Esophagus muscularis mucosa (tissue), 4 donors: ENCODE data around the gene MYMK. TPM values are rescaled to one million over a fixed set of nuclear protein-coding genes. Genes with fewer than 3 reads are reported as not detected.

Experiments
- DNase-seq: peaks from one replicate; pipeline ENCODE4 v3.0.0-alpha.2; 2017; ENCODE audit errors: extremely low spot score
- H3K27ac ChIP-seq, 4 donors: fragments of 200-600 bp; sonication (generic); replicated peaks in 1 of 4; 1 replicate in 3 of 4; 2 replicates in 1 of 4; pipeline ENCODE4 v1.5.1; 2016 to 2019; ENCODE audit warnings: mild to moderate bottlenecking in 1 of 4
- H3K27me3 ChIP-seq, 4 donors: fragments of 200-600 bp; sonication (generic); one replicate each; pipeline versions ENCODE4 v1.5.1 to v1.6.0; 2016 to 2019
- H3K36me3 ChIP-seq, 4 donors: fragments of 200-600 bp; sonication (generic); one replicate each; pipeline ENCODE4 v1.5.1; 2016 to 2019
- H3K4me1 ChIP-seq, 4 donors: fragments of 200-600 bp; sonication (generic); one replicate each; pipeline ENCODE4 v1.5.1; 2016 to 2019
- H3K4me3 ChIP-seq, 4 donors: fragments of 200-600 bp; sonication (generic); 1 replicate in 2 of 4; 2 replicates in 2 of 4; pipeline ENCODE4 v1.5.1; 2016 to 2019; ENCODE audit warnings: mild to moderate bottlenecking in 4 of 4, moderate library complexity in 1 of 4
- H3K9me3 ChIP-seq, 4 donors: fragments of 200-600 bp; sonication (generic); 1 replicate in 3 of 4; 2 replicates in 1 of 4; pipeline ENCODE4 v1.5.1; 2016 to 2019
- CTCF ChIP-seq, 3 experiments: fragments of 200-600 bp in 2 of 3; fragments of 450-650 bp in 1 of 3; sonication (generic) in 2 of 3; IDR thresholded peaks; one replicate each; pipeline ENCODE4 v1.5.1; 2017 to 2019; ENCODE audit warnings: antibody characterized with exemption in 3 of 3, mild to moderate bottlenecking in 2 of 3, moderate library complexity in 1 of 3
- EP300 ChIP-seq: sonication (generic); formaldehyde crosslinking; IDR thresholded peaks from one replicate; pipeline ENCODE4 v1.6.1; 2017; ENCODE audit warnings: antibody characterized with exemption
- POLR2A ChIP-seq: fragments of 450-650 bp; IDR thresholded peaks from one replicate; pipeline ENCODE4 v1.6.1; 2017; ENCODE audit warnings: antibody characterized with exemption, moderate library complexity, mild to moderate bottlenecking, low read depth
- POLR2AphosphoS5 ChIP-seq, 2 donors: sonication (generic); formaldehyde crosslinking; IDR thresholded peaks; one replicate each; pipeline ENCODE4 v1.6.1; 2017; ENCODE audit warnings: antibody characterized with exemption in 2 of 2
- WGBS: methylation state at CpG from one replicate; pipeline ENCODE4 v1.1.5; 2018; 5-methylcytosine and 5-hydroxymethylcytosine counted together
- intact Hi-C: fragments of 100-400 bp; cut with DNase I; formaldehyde crosslinking; loops from one replicate; pipeline ENCODE4 v1.15.1; 2023
- total RNA-seq, 4 donors: library from RNA; depleted of rRNA; stranded (reverse); fragments of >200 nt; gene quantifications; one replicate each; pipeline versions ENCODE4 v1.1.0 to v1.2.1, GENCODE V29; 2016

The MYMK gene
- total RNA-seq, 4 donors from 2014 or later: not detected

GRCh38 chr9:133496861-133497842 lies 27.6 kb downstream of the MYMK start:
- 68% methylated on average over 22 of the region's 35 CpGs for WGBS

GRCh38 chr9:133495327-133496293 lies 29.1 kb downstream of the MYMK start:
- no peak for TF ChIP-seq POLR2A
- TF ChIP-seq EP300: no peak
- TF ChIP-seq CTCF (IDR thresholded peaks at IDR 0.05): no peak
- TF ChIP-seq POLR2AphosphoS5 (IDR thresholded peaks at IDR 0.05): no peak
- Histone ChIP-seq H3K4me3 (no peak overlapping the region), H3K27ac (no peak overlapping the region), H3K27me3 (peaks cover 0 to 70% (median 0%) of the 10 kb centered on the region in 4 donors), H3K9me3 (no peaks in the 10 kb centered on the region), H3K36me3 (no peaks in the 10 kb centered on the region), H3K4me1 (peaks cover 11 to 22% (median 19%) of the 10 kb centered on the region in 4 donors)
- 92% methylated on average over 20 of the region's 24 CpGs for WGBS
- DNase-seq: no peak
- intact Hi-C loops: no loop called here

More at GRCh38 chr9:133496861-133497842, 27.6 kb downstream of the MYMK start:
- DNase-seq: no peak
- Histone ChIP-seq H3K4me1 (peaks cover 8 to 19% (median 9%) of the 10 kb centered on the region in 4 donors), H3K9me3 (peaks cover 0 to 11% (median 11%) of the 10 kb centered on the region in 4 donors), H3K36me3 (no peaks in the 10 kb centered on the region), H3K27me3 (peaks cover 0 to 59% (median 0%) of the 10 kb centered on the region in 4 donors), H3K4me3 (no peak overlapping the region), H3K27ac (no peak overlapping the region)
- intact Hi-C loops: no loop called here
- no peak for TF ChIP-seq CTCF (IDR thresholded peaks at IDR 0.05)
- TF ChIP-seq POLR2AphosphoS5 (IDR thresholded peaks at IDR 0.05): no peak
- no peak for TF ChIP-seq POLR2A
- TF ChIP-seq EP300: no peak

- H3K4me3 ChIP-seq: no peak overlapping the region
- no peaks in the 10 kb centered on the region for H3K9me3 ChIP-seq
- TF ChIP-seq CTCF (IDR thresholded peaks at IDR 0.05) (no peak), EP300 (no peak), POLR2AphosphoS5 (IDR thresholded peaks at IDR 0.05) (no peak), POLR2A (no peak)
- intact Hi-C loops: no loop called here
- H3K36me3 ChIP-seq: no peaks in the 10 kb centered on the region
- no peak for DNase-seq
- H3K27ac ChIP-seq: no peak overlapping the region
- H3K4me1 ChIP-seq: peaks cover 11 to 22% (median 19%) of the 10 kb centered on the region in 4 donors
- WGBS: 53% methylated on average over 6 of the region's 24 CpGs
- peaks cover 0 to 75% (median 0%) of the 10 kb centered on the region in 4 donors for H3K27me3 ChIP-seq
Measured at GRCh38 chr9:133494636-133495326, 30.0 kb downstream of the MYMK start.

- Histone ChIP-seq H3K4me3 (no peak overlapping the region), H3K9me3 (no peaks in the 10 kb centered on the region), H3K4me1 (peaks cover 11 to 18% (median 17%) of the 10 kb centered on the region in 4 donors), H3K27me3 (peaks cover 0 to 73% (median 0%) of the 10 kb centered on the region in 4 donors), H3K27ac (no peak overlapping the region), H3K36me3 (no peaks in the 10 kb centered on the region)
- intact Hi-C loops: no loop called here
- WGBS: 87% methylated on average over 23 of the region's 23 CpGs
- no peak for TF ChIP-seq EP300
- no peak for TF ChIP-seq POLR2AphosphoS5 (IDR thresholded peaks at IDR 0.05)
- no peak for TF ChIP-seq POLR2A
- TF ChIP-seq CTCF (IDR thresholded peaks at IDR 0.05): no peak
- no peak for DNase-seq
Measured at GRCh38 chr9:133493845-133494540, 30.8 kb downstream of the MYMK start.
